GM12878 (cell line): ENCODE measurements around the gene LILRB3. TPM values are rescaled to one million over a fixed set of nuclear protein-coding genes. Genes with fewer than 3 reads are reported as not detected.
"Not testable (repeated sequence)": the region's sequence is repeated elsewhere in the genome, so short reads cannot be mapped to it uniquely, and the experiment has no call there.

Source experiments
- ATAC-seq: fragments of 200-7000 bp; cut with Tn5 transposase; 3 replicates; pipeline ENCODE4 v1.9.1; 2020; ENCODE audit warnings: mild to moderate bottlenecking, moderate library complexity
- BruUV-seq: library from RNA; stranded (reverse); fragments of 400-500 nt; replicated peaks from 2 replicates; lab custom pipeline; 2021; lab: Mats Ljungman, UMichigan
- CTCF ChIA-PET: fragments of 300-600 bp; sonication (Branson Sonifier 250); formaldehyde crosslinking; extraction: SDS; loops from one replicate; lab custom pipeline; 2021; ENCODE audit warnings: inconsistent platforms; lab: Yijun Ruan, JAX
- POLR2A ChIA-PET: fragments of 350-600 bp; formaldehyde crosslinking; extraction: SDS; loops from one replicate; lab custom pipeline; 2021; ENCODE audit warnings: inconsistent platforms; lab: Charles Lee
- RAD21 ChIA-PET: fragments of 300-600 bp; sonication (Branson Sonifier 250); formaldehyde crosslinking; loops from one replicate; lab custom pipeline; 2023; ENCODE audit warnings: antibody characterized with exemption; ENCODE audit not compliant: unreplicated experiment; lab: Charles Lee
- SMC1A ChIA-PET: fragments of 300-600 bp; sonication (Branson Sonifier 250); formaldehyde crosslinking; loops from one replicate; lab custom pipeline; 2023; ENCODE audit not compliant: unreplicated experiment, uncharacterized antibody; lab: Charles Lee
- DNase-seq: peaks from one replicate; pipeline ENCODE4 v3.0.0-alpha.2; 2011; ENCODE audit warnings: low read depth, low spot score
- FAIRE-seq: peaks from 3 replicates; lab custom pipeline; 2011; peaks lifted over from hg19 to GRCh38; lab: Jason Lieb, UNC
- H2AFZ ChIP-seq: 2 replicates; pipeline ENCODE4 v1.6.0; 2011; ENCODE audit warnings: low read depth, low read length, control low read depth; ENCODE audit not compliant: control insufficient read depth
- H3K27ac ChIP-seq: 2 replicates; pipeline ENCODE4 v1.5.1; 2011; ENCODE audit warnings: control low read depth; ENCODE audit not compliant: control insufficient read depth, insufficient read depth
- H3K27me3 ChIP-seq, 2 experiments: replicated peaks in 1 of 2; 2 replicates each; pipeline versions ENCODE4 v1.6.0 to v1.6.1; 2011; ENCODE audit warnings: low read length in 1 of 2; ENCODE audit not compliant: control insufficient read depth in 2 of 2, insufficient read depth in 2 of 2
- H3K36me3 ChIP-seq, 2 experiments: 2 replicates each; pipeline ENCODE4 v1.5.1; 2011; ENCODE audit warnings: low read length in 1 of 2; ENCODE audit not compliant: control insufficient read depth in 2 of 2, insufficient read depth in 2 of 2
- H3K4me1 ChIP-seq: 2 replicates; pipeline ENCODE4 v1.6.1; 2011; ENCODE audit warnings: mild to moderate bottlenecking, low read length, moderate library complexity, mixed read lengths; ENCODE audit not compliant: control insufficient read depth, insufficient read depth
- H3K4me2 ChIP-seq: 2 replicates; pipeline ENCODE4 v1.6.0; 2011; ENCODE audit warnings: control low read depth; ENCODE audit not compliant: control insufficient read depth, insufficient read depth
- H3K4me3 ChIP-seq: fragments of 200-600 bp; sonication (generic); 2 replicates; pipeline ENCODE4 v1.5.1; 2016
- H3K79me2 ChIP-seq: 2 replicates; pipeline ENCODE4 v1.6.0; 2011; ENCODE audit warnings: low read length; ENCODE audit not compliant: control insufficient read depth, insufficient read depth
- H3K9ac ChIP-seq: 2 replicates; pipeline ENCODE4 v1.8.0; 2011; ENCODE audit warnings: low read length, control low read depth, mixed read lengths; ENCODE audit not compliant: control insufficient read depth, insufficient read depth
- H3K9me3 ChIP-seq: replicated peaks from 3 replicates; pipeline ENCODE4 v1.5.1; 2011; ENCODE audit warnings: mild to moderate bottlenecking, low read length; ENCODE audit not compliant: control insufficient read depth, insufficient read depth
- H4K20me1 ChIP-seq: 2 replicates; pipeline ENCODE4 v1.6.0; 2011; ENCODE audit not compliant: control insufficient read depth, insufficient read depth
- WGBS: methylation state at CpG from one replicate; pipeline ENCODE4 v1.1.6; 2016; ENCODE audit warnings: low lambda C conversion rate; ENCODE audit not compliant: insufficient replicate concordance, insufficient coverage; ENCODE audit errors: missing lambda C conversion rate; 5-methylcytosine and 5-hydroxymethylcytosine counted together
- in situ Hi-C: fragments of 300-500 bp; cut with MboI; formaldehyde crosslinking; loops from 9 replicates; pipeline ENCODE4 v1.14.3; 2018; ENCODE audit warnings: mixed read lengths
- intact Hi-C: fragments of 100-400 bp; cut with micrococcal nuclease; formaldehyde crosslinking; loops from one replicate; pipeline ENCODE4 v1.14.2; 2022; ENCODE audit not compliant: unreplicated experiment
- polyA plus RNA-seq, 11 experiments: library from polyadenylated mRNA; depleted of rRNA in 4 of 11; unstranded in 6 of 11; stranded (reverse) in 5 of 11; fragments of >200 nt; fragmentation: Nextera tagmentation in 4 of 11; fragmentation: Illumina TruSeq in 1 of 11; extraction: Ambion mirVana in 4 of 11; extraction: Trizol in 1 of 11; gene quantifications; 1 replicate in 1 of 11; 2 replicates in 10 of 11; pipeline versions ENCODE4 v1.2.1 to v1.2.3, GENCODE V29; 2011 to 2016; ENCODE audit warnings: inconsistent platforms in 2 of 11, missing spikeins in 2 of 11, low read depth in 1 of 11
- total RNA-seq, 4 experiments: library from RNA; depleted of rRNA in 3 of 4; stranded (reverse); fragments of >200 nt in 3 of 4; fragmentation: Illumina TruSeq in 1 of 4; extraction: Trizol in 1 of 4; gene quantifications; 2 replicates each; pipeline versions ENCODE4 v1.2.1 to v1.2.3, GENCODE V29; 2013 to 2021

LILRB3 gene
- total and polyA plus RNA-seq, 10 of the 15 experiments (the other 5 are each of a cell fraction or from before 2014, with no cell fraction given), result 0.04 to 1.1 (median 0.18) TPM; not detected in 1

DNA sequence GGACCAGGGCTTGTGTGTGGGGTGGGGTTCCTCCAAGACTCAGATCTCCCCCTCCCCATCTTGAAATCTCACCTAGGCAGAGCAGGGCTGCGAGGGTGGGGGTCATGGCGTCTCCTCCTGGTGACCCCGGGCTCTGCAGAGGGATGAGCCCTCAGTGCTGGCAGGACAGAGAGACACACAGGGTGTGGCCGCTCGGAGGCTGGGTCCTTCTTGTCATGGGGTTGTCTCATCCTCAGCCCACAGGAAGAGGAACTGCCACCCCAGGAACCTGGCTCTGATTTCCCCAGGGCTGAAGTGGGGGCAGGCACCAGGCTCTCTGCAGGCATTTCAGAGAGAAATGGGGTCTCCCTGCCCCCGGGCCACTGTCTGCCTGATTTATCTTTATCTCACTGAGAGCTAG is 19.8 kb upstream of the LILRB3 start, which contains the start of gene LILRA6:
TSS of gene LILRA6 (minus strand) at position 145 of the 400 bp plus-strand sequence.
- POLR2A ChIA-PET, H3K4me1 ChIP-seq, H3K9ac ChIP-seq, in situ Hi-C loops, intact Hi-C loops, H3K4me3 ChIP-seq, H4K20me1 ChIP-seq, CTCF ChIA-PET, SMC1A ChIA-PET, ATAC-seq, H3K36me3 ChIP-seq, FAIRE-seq, DNase-seq, H2AFZ ChIP-seq, BruUV-seq, H3K27me3 ChIP-seq, H3K27ac ChIP-seq, H3K9me3 ChIP-seq, H3K4me2 ChIP-seq, RAD21 ChIA-PET, H3K79me2 ChIP-seq: not testable (repeated sequence)
- no CpG with 5 or more reads among the region's 6 CpGs for WGBS

GRCh38 chr19:54242234-54242633 is 19.4 kb upstream of the LILRB3 start:
- H3K4me1 ChIP-seq, in situ Hi-C loops, H3K9me3 ChIP-seq, intact Hi-C loops, SMC1A ChIA-PET, H4K20me1 ChIP-seq, H3K4me3 ChIP-seq, H3K9ac ChIP-seq, H3K4me2 ChIP-seq, FAIRE-seq, H3K27me3 ChIP-seq, CTCF ChIA-PET, DNase-seq, BruUV-seq, H2AFZ ChIP-seq, H3K36me3 ChIP-seq, POLR2A ChIA-PET, H3K27ac ChIP-seq, RAD21 ChIA-PET, ATAC-seq, H3K79me2 ChIP-seq: not testable (repeated sequence)
- no CpG with 5 or more reads among the region's 4 CpGs for WGBS

- H3K4me1 ChIP-seq, RAD21 ChIA-PET, H3K36me3 ChIP-seq, BruUV-seq, POLR2A ChIA-PET, H3K4me2 ChIP-seq, H3K4me3 ChIP-seq, in situ Hi-C loops, CTCF ChIA-PET, H3K27me3 ChIP-seq, H4K20me1 ChIP-seq, DNase-seq, FAIRE-seq, H3K27ac ChIP-seq, H3K9ac ChIP-seq, H3K9me3 ChIP-seq, SMC1A ChIA-PET, ATAC-seq, intact Hi-C loops, H2AFZ ChIP-seq, H3K79me2 ChIP-seq: not testable (repeated sequence)
- 22% methylated on average over 12 of the region's 22 CpGs for WGBS
These were observed 17.8 kb upstream of the LILRB3 start for GRCh38 chr19:54240372-54241336.
